Hippocampal formation (tissue), 2 donors: ENCODE results near the gene AMN.
"Not testable (repeated sequence)": the region's sequence is repeated elsewhere in the genome, so short reads cannot be mapped to it uniquely, and the experiment has no call there.

Experiments
- DNase-seq, 2 donors: peaks; one replicate each; lab custom pipeline; 2025; lab: John Stamatoyannopoulos, UW

Gene AMN

GRCh38 chr14:102911991-102912761 lies 10.3 kb upstream of the AMN start:
- DNase-seq = no peak

GRCh38 chr14:102913341-102914211 lies 8.9 kb upstream of the AMN start:
- DNase-seq = no peak

GRCh38 chr14:102914474-102915291 lies 7.8 kb upstream of the AMN start:
- no peak for DNase-seq

- no peak for DNase-seq
Measured at GRCh38 chr14:102915292-102916110, 7.0 kb upstream of the AMN start.

- DNase-seq = no peak
Measured at GRCh38 chr14:102916347-102917055, 6.0 kb upstream of the AMN start.

GRCh38 chr14:102917056-102917385 lies 5.4 kb upstream of the AMN start:
- no peak for DNase-seq

DNA sequence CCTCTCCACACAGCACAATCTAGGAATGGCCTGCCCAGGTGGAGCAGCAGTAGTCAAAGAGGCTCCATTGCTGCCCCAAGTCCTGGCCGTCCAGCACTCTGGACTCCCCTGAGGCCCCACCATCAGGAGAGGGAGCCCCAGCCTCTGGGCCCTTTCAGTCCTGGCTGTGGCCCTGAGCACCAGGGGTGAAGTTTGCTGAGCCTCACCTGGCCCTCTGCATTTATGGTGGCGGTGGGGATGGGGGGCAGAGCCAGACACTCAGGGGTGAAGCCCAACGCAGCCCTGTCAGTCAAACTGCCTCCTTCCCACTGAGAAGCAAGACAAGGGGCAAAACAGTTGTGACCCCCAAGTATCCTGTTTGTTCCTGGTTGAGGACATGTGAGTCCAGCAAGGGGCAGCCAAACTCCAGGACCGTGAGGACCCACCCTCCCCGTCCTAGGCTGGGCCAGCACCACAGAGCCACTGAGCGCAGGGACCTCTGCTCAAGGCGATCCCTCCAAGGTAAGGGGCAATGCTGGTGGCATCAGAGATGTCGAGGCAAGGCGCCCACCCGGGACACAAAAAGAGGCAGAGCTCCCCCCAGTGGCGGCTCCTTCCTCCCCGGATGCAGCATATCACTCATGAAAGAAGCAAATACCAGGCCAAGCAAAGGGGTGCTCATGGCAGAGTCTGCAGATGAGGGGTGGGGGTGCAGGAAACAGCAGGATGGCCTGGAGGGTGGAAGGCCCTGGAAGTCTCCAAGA lies 4.8 kb upstream of the AMN start:
- DNase-seq = peak in 1 of 2 donors; percentile 16

DNA sequence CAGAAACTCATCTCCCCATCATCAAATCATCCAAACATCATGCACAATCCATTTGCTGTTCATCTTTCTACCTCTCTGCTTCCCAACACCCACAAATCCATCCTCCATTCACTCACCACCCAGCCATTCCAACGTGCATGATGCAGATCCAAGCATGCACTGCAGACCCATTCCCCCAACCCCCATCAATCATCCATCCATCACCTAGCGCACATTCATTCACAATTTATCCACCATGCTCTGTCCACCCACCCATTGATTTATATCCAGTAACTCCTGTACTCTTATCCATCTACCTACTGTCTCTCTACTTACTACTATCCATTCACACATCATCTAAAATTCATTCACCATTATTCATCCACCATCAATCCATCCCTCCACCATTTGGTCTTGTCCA lies 4.0 kb upstream of the AMN start:
- DNase-seq = no peak

DNA sequence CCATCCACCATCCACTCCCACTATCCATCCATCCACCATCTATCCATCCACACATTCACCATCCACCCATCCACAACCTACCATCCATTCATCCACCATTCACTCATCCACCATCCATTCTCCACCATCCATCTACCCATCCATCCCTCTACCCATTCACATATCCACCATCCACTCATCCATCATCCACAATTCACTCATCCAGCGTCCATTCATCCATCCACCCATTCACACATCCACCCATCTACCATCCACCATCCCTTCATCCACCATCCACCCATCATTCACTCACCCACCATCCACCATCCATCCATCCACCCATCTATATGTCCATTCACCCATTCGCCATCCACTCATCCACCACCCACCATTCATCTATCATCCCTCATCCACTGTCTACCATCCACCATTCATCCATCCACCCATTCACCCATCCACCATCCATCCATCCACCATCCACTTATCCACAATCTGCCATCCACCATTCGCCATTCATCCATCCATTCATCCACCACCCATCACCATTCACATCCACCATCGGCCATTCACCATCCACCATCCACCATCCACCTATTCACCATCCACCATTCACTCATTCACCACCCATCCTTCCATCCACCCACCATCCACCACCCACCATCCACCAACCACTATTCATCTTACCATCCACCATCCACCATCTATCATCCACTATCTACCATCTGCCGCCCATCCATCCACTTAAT lies 2.0 kb upstream of the AMN start:
- no peak for DNase-seq

DNA sequence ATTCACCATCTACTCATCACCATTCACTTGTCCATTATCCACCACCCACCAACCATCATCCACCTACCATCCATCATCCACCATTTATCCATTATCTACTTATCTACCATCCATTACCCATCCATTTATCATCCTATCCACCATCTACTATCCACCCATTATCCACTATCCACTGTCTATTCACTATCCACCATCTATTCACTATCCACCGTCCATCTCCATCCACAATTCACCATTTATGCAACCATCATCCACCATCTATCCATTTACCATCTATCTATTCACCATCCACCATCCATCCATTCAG lies 1.5 kb upstream of the AMN start:
- no peak for DNase-seq

DNA sequence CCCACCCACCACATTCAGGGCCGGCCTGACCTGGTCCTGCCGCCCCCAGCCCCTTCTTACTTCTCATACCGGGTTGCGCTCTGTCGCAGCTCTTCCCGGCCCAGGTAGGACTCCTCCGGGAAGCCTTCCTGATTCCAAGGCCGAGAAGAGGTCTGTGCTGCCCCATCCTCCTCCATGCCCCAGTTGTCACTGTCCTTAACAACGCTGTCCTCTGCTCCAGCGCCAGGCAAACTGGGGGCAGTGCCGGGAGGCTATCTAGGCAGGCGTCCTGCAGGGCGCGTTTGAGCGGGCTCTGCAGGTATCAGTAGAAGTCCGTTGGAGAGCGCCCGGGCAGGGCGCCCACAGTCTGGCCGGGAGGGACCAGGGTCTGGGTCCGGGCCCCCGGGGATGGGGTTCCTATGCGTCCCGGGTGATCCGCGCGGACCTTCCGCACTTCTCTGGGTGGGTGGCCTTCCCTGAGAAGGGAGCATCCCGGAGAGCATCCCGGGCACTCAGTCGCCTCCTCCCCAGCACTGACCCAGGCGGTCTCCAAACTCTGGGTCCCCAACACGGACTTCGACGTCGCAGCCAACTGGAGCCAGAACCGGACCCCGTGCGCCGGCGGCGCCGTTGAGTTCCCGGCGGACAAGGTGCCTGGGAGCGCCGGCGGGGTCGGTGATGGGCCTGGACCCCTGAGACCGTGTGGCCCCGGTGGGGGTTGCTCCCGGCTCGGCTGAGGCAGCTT lies 900 bp downstream of the AMN start:
- DNase-seq = no peak

DNA sequence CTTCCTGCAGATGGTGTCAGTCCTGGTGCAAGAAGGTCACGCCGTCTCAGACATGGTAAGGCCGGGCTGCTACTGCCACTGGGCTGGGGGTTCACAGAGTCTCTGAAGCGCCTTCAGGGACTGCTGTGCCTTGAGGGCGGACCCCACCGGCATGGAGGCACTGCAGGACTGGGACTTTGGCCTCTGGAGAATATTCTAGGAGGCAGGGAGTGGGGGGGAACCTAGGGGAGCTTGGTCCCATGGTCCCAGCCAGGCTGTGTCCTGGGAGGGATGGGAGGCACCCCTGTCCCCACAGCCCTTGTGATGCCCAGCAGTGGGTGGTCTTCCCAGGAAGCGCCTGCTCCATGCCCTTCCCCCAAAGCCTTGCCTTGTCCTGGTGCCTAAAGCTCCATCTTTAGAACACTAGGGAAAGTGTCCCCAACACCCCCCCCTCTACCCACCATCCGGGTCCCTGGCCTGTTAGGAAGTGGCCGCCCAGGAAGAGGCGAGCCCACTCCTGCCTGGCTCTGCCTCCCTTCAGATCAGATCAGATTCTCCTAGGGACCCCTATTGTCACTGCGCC lies 1.5 kb downstream of the AMN start:
- no peak for DNase-seq

DNA sequence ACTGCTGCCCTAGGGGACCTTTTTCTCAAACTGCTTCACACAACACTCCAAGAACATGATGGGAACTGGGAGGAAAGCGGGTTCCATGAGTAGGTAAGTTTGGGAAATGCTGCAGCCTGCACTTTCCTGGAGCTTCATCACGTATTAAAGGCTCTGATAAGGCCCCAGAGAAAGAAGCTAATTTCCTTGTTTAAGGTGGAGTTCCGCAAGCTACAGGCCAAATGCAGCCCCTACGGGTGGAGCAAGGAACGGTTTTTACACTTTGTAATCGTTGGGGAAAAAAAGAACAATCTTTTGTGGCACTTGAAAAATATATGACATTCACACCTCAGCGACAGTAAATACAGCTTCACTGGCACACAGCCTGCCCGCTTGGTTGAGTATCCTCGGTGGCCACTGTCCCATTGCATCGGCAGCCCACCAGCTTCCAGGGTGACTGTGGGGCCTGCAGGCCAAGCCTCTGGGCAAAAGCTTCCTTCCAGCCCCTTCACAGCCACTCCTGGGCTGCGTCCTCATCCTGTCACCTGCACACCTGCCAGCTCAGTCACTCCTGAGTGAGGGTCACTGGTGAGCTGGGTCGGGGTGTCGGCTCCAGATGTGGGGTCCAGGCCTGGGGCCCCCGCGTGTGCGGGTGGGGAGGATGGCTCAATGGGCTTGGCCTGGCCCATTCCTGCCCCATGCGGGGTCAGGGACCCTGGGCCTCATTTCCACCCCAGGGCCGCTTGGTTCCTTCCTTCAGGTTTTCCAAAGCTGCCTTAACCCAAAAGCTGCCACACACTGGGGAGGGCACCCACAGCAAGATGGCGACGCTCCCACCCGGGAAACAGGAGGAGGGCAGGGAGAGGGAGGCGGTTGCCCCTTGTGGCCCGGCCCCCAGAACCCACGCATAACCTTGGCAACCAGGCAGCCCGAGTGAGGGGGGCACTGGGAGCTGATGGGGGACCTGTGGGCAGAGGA lies 2.4 kb downstream of the AMN start:
- no peak for DNase-seq

- no peak for DNase-seq
Measured at GRCh38 chr14:102925646-102926045, 3.2 kb downstream of the AMN start.

GRCh38 chr14:102926104-102926503 lies 3.6 kb downstream of the AMN start:
- no peak for DNase-seq

DNA sequence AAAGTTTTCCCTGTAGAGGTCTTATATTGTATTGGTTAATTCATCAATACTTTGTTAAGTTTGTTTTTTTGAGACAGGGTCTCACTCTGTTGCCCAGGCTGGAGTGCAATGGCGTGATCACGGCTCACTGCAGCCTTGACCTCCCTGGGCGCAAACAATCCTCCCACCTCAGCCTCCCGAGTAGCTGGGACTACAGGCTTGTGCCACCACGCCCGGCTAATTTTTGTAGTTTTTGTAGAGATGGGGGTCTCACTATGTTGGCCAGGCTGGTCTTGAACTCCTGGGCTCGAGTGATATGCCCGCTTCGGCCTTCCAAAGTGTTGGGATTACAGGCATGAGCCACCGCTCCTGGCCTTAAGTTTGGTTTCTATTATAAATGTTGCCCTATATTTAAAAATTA lies 4.4 kb downstream of the AMN start:
- DNase-seq = not testable (repeated sequence)

DNA sequence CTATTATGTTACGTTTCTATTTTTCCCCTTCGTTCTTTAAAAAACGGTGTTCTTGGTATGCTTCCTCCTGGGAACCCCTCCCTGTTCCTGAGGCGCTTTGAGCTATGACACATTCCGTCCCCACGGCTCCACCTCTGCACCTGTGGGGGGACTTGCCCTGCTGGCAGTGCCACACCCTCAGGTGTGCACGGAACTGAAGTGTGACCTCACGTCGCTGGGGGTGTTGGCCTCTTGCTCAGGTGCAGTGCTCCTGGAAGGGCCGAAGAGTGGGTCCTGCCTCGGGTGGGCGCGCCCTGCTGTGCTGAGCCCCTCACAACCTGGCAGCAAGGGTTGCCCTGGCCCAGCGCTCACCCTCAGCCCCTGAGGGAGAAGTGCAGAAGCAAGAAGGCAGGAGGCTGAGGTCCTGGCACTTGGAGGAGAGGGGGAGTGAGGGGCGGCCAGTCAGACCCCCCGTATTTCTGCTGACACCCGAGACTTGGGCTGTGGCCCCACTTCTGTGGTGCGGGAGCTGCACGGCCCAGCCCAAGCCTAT lies 4.9 kb downstream of the AMN start:
- no peak for DNase-seq
